Fibroblast of lung (primary cell): Measurements from ENCODE around the gene CCNH.

Source experiments
- EZH2 ChIP-seq: IDR thresholded peaks from 2 replicates; pipeline ENCODE4 v1.5.1; 2012; ENCODE audit warnings: low read length, control low read depth, mild to moderate bottlenecking; ENCODE audit errors: missing control alignments
- TF ChIP-seq, protein P1 (sequence below), 2 donors: IDR thresholded peaks in 1 of 2; conservative IDR thresholded peaks in 1 of 2; 1 replicate in 1 of 2; 2 replicates in 1 of 2; pipeline ENCODE4 v1.5.1; 2011 to 2012; ENCODE audit warnings: low read length in 2 of 2, control low read depth in 1 of 2, inconsistent platforms in 1 of 2, low read depth in 1 of 2, mild to moderate bottlenecking in 1 of 2

DNA sequence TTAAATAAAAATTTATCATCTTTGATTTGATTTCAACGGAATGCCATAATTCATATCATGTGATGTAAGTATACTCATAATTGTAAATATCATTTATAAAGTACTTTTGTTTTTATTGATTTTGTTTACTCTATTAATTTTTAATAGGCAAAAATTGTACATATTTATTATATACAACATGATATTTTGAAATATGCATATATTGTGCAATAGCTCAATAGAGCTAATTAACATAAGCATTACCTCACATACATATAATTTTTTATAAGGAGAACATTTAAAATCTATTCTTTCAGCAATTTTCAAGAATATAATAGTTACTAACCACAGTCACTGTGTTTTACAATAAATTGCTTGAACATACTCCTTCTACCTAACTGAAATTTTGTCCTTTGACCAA is 25.0 kb upstream of the CCNH start:
- TF ChIP-seq, protein P1, sequence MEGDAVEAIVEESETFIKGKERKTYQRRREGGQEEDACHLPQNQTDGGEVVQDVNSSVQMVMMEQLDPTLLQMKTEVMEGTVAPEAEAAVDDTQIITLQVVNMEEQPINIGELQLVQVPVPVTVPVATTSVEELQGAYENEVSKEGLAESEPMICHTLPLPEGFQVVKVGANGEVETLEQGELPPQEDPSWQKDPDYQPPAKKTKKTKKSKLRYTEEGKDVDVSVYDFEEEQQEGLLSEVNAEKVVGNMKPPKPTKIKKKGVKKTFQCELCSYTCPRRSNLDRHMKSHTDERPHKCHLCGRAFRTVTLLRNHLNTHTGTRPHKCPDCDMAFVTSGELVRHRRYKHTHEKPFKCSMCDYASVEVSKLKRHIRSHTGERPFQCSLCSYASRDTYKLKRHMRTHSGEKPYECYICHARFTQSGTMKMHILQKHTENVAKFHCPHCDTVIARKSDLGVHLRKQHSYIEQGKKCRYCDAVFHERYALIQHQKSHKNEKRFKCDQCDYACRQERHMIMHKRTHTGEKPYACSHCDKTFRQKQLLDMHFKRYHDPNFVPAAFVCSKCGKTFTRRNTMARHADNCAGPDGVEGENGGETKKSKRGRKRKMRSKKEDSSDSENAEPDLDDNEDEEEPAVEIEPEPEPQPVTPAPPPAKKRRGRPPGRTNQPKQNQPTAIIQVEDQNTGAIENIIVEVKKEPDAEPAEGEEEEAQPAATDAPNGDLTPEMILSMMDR (conservative IDR thresholded peaks at IDR 0.05 in 1 of 2, IDR thresholded peaks at IDR 0.05 in 1 of 2; ENCODE audit: low read depth in 1 of 2, low read length in 2 of 2) = no peak
- no peak for TF ChIP-seq EZH2
